Type B pancreatic cell (in vitro differentiated cells): ENCODE data around the gene MTRR. TPM values are rescaled to one million over a fixed set of nuclear protein-coding genes. Genes with fewer than 3 reads are reported as not detected.

Source experiments
- DNase-seq: peaks from one replicate; pipeline ENCODE4 v3.0.0; 2021; ENCODE audit warnings: mixed read lengths; ENCODE audit not compliant: unreplicated experiment; ENCODE audit errors: extremely low spot score
- H3K27ac Mint-ChIP-seq: 2 replicates; pipeline ENCODE4 v1.8.0; 2021; ENCODE audit warnings: mild to moderate bottlenecking, mixed read lengths
- H3K27me3 Mint-ChIP-seq: 2 replicates; pipeline ENCODE4 v1.8.0; 2021; ENCODE audit warnings: mixed read lengths
- H3K36me3 Mint-ChIP-seq: 2 replicates; pipeline ENCODE4 v1.8.0; 2021; ENCODE audit warnings: mixed read lengths
- H3K4me1 Mint-ChIP-seq: one replicate; pipeline ENCODE4 v1.8.0; 2021; ENCODE audit warnings: mixed read lengths; ENCODE audit not compliant: unreplicated experiment
- H3K4me3 Mint-ChIP-seq: 2 replicates; pipeline ENCODE4 v1.8.0; 2021; ENCODE audit warnings: mild to moderate bottlenecking, mixed read lengths
- H3K9me3 Mint-ChIP-seq: 2 replicates; pipeline ENCODE4 v1.8.0; 2021; ENCODE audit warnings: mixed read lengths
- total RNA-seq: library from RNA; stranded (reverse); gene quantifications from 2 replicates; pipeline ENCODE4 v1.2.1, GENCODE V29; 2021; ENCODE audit warnings: low replicate concordance
- TF ChIP-seq, protein P1 (sequence below): fragments of 200-600 bp; sonication (generic); conservative IDR thresholded peaks from 2 replicates; pipeline ENCODE4 v1.5.0; 2021; ENCODE audit warnings: antibody characterized with exemption, mild to moderate bottlenecking

The MTRR gene
- total RNA-seq, 1 donor from 2014 or later, result 49.3 TPM

DNA sequence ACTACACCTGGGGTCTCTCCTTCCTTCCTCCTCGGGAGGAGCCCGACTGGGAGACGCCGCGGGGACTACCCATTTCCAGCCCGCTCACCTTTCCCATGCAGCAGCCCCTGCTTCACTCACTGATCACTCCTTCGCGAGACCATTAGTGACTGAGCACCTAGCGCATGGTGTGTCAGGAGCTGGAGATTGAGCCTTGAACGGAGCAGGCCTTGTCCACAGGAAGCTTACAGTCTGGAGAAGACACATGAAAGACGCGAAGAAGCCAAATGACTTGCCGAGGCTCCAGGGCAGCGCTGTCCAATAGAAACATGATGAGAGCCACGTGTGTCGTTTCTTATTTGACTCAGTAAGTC lies 17.7 kb upstream of the MTRR start:
- H3K4me1 Mint-ChIP-seq, result peaks cover 10% of the 10 kb centered on the region
- peak overlapping the region; percentile 55 for H3K27ac Mint-ChIP-seq
- H3K4me3 Mint-ChIP-seq, result peak overlapping the region; percentile 91
- no peak for DNase-seq
- TF ChIP-seq, protein P1, sequence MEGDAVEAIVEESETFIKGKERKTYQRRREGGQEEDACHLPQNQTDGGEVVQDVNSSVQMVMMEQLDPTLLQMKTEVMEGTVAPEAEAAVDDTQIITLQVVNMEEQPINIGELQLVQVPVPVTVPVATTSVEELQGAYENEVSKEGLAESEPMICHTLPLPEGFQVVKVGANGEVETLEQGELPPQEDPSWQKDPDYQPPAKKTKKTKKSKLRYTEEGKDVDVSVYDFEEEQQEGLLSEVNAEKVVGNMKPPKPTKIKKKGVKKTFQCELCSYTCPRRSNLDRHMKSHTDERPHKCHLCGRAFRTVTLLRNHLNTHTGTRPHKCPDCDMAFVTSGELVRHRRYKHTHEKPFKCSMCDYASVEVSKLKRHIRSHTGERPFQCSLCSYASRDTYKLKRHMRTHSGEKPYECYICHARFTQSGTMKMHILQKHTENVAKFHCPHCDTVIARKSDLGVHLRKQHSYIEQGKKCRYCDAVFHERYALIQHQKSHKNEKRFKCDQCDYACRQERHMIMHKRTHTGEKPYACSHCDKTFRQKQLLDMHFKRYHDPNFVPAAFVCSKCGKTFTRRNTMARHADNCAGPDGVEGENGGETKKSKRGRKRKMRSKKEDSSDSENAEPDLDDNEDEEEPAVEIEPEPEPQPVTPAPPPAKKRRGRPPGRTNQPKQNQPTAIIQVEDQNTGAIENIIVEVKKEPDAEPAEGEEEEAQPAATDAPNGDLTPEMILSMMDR, result peak; percentile 4
- H3K9me3 Mint-ChIP-seq, result peaks cover 14% of the 10 kb centered on the region
- peaks cover 10% of the 10 kb centered on the region for H3K27me3 Mint-ChIP-seq
- H3K36me3 Mint-ChIP-seq, result no peaks in the 10 kb centered on the region

DNA sequence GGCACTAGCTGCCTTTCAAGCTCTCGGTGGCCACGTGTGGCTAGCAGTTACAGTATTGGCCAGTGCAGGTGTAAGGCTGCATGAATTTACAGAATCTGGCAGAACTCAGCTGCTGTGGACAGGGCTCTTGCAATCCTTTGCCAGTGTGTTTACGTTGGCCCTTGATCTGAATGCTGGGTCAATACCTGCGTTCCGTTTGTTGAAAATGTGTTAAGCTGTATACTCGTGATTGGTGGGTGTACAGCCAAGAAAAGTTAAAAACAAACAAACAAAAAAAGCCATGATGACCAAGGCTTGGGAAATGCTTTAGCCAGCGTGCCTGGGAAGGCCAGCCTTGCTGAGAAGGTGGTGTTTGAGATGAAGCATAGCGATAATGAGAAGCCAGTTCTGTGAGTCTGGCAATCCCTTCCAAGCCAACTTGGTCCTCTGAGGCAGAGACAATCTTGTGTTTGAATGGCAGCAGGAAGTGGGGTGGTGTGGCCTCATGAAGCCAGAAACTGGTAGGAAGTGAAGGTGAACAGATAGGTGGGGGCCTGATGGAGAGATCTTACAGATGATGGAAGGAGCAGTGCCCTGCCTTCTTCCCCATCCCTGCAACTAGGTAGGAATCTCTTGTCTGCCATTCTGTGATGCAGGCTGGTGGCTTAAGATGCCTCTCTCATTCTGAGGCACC lies 17.2 kb upstream of the MTRR start:
- Mint-ChIP-seq H3K27ac (no peak overlapping the region), H3K9me3 (peaks cover 14% of the 10 kb centered on the region), H3K4me1 (peaks cover 12% of the 10 kb centered on the region), H3K4me3 (peak overlapping the region; percentile 91), H3K36me3 (no peaks in the 10 kb centered on the region), H3K27me3 (peaks cover 10% of the 10 kb centered on the region)
- TF ChIP-seq, protein P1, result no peak
- DNase-seq, result no peak

DNA sequence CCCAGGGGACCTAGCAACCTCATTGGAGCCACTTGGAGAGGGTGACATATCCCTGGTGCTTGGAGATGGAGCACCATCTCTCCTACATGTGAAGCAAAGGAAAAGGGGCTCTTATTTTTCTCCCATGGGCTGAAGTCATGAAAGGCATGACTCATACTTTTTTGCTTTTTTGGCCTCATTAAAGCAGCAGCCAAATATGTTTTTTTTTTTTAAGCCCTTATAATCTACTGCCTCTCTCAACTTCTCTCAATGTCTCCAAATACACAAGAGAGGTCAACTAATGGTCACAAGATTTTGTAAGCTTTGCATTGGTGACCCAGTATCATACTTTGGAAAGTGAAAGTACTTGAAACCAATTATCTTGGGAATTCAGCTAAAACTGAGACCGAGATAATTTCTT lies 16.4 kb upstream of the MTRR start:
- Mint-ChIP-seq H3K4me1 (peaks cover 16% of the 10 kb centered on the region), H3K9me3 (peaks cover 14% of the 10 kb centered on the region), H3K4me3 (peak overlapping the region; percentile 91), H3K27ac (no peak overlapping the region), H3K27me3 (peaks cover 10% of the 10 kb centered on the region), H3K36me3 (no peaks in the 10 kb centered on the region)
- TF ChIP-seq, protein P1, result no peak
- DNase-seq, result no peak

DNA sequence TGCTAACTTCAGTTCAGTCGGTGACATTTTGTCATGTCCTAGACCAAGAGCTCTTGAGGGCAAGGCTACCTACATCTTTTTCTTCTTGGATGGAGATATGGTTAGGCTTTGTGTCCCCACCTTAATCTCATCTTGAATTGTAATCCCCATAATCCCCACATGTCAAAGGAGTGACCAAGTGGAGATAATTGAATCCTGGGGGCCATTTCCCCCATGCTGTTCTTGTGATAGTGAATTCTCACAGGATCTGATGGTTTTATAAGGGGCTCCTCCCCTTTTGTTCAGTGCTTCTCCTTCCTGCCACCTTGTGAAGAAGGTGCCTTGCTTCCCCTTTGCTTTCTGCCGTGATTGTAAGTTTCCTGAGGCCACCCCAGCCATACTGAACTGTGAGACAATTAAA lies 16.0 kb upstream of the MTRR start:
- Mint-ChIP-seq H3K36me3 (no peaks in the 10 kb centered on the region), H3K9me3 (peaks cover 14% of the 10 kb centered on the region), H3K27ac (no peak overlapping the region), H3K27me3 (peaks cover 10% of the 10 kb centered on the region), H3K4me3 (no peak overlapping the region), H3K4me1 (peaks cover 21% of the 10 kb centered on the region)
- TF ChIP-seq, protein P1, result no peak
- no peak for DNase-seq

DNA sequence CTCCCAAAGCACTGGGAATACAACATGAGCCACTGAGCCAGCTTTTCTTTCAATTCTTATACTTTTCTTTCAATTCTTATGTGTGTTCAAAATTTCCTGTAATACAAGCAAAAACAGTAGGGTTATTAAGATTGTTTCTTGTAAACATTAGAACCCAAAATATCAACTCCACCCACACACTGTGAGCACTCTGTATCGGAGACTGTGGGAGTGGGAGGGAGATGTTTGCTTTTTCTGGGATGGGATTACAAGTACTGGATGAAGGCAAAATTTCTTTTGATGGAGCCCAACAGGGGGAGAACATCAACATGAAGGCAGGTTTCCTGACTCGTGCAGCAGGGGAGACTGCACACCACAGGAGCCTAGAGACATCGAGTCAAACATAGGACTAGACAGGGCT lies 13.3 kb upstream of the MTRR start:
- no peak for DNase-seq

More for the DNA sequence above, 13.3 kb upstream of the MTRR start:
- H3K4me1 Mint-ChIP-seq, result peaks cover 27% of the 10 kb centered on the region
- no peaks in the 10 kb centered on the region for H3K27me3 Mint-ChIP-seq
- H3K9me3 Mint-ChIP-seq, result peaks cover 14% of the 10 kb centered on the region
- no peak overlapping the region for H3K27ac Mint-ChIP-seq
- TF ChIP-seq, protein P1, result no peak
- peaks cover 6% of the 10 kb centered on the region for H3K36me3 Mint-ChIP-seq
- no peak overlapping the region for H3K4me3 Mint-ChIP-seq
